ENCODE results near the gene GLUD2.
"Not testable (repeated sequence)": the region's sequence is repeated elsewhere in the genome, so short reads cannot be mapped to it uniquely, and the experiment has no call there.

GLUD2 gene

GRCh38 chrX:121047441-121048419 lies at the start of gene GLUD2:
Gene GLUD2, plus strand, starts transcription at chrX:121047610. Its CDS starts 75 bp downstream, at chrX:121047685.
- in situ Hi-C loops (cut with MboI; ENCODE audit: low sequenced_read_pairs): not testable (repeated sequence)

- in situ Hi-C loops (cut with MboI; ENCODE audit: low sequenced_read_pairs): no loop called here
Observed at GRCh38 chrX:120999413-120999812, 48.0 kb upstream of the GLUD2 start.

- in situ Hi-C loops (cut with MboI; ENCODE audit: low sequenced_read_pairs): no loop called here
Observed at GRCh38 chrX:121000589-121000988, 46.8 kb upstream of the GLUD2 start.

- in situ Hi-C loops (cut with MboI; ENCODE audit: low sequenced_read_pairs): no loop called here
Observed at GRCh38 chrX:121008920-121009319, 38.5 kb upstream of the GLUD2 start.

- in situ Hi-C loops (cut with MboI; ENCODE audit: low sequenced_read_pairs): no loop called here
Observed at GRCh38 chrX:121009764-121010163, 37.6 kb upstream of the GLUD2 start.

- in situ Hi-C loops (cut with MboI; ENCODE audit: low sequenced_read_pairs): no loop called here
Observed at GRCh38 chrX:121010218-121010617, 37.2 kb upstream of the GLUD2 start.

- in situ Hi-C loops (cut with MboI; ENCODE audit: low sequenced_read_pairs): no loop called here
Observed at GRCh38 chrX:121011254-121011653, 36.2 kb upstream of the GLUD2 start.

GRCh38 chrX:121013897-121014455 lies 33.4 kb upstream of the GLUD2 start:
- in situ Hi-C loops (cut with MboI; ENCODE audit: low sequenced_read_pairs): no loop called here

- in situ Hi-C loops (cut with MboI; ENCODE audit: low sequenced_read_pairs): no loop called here
Observed at GRCh38 chrX:121014826-121015225, 32.6 kb upstream of the GLUD2 start.

- in situ Hi-C loops (cut with MboI; ENCODE audit: low sequenced_read_pairs): no loop called here
Observed at GRCh38 chrX:121028419-121028818, 19.0 kb upstream of the GLUD2 start.

GRCh38 chrX:121030083-121030482 lies 17.3 kb upstream of the GLUD2 start:
- in situ Hi-C loops (cut with MboI; ENCODE audit: low sequenced_read_pairs): no loop called here

- in situ Hi-C loops (cut with MboI; ENCODE audit: low sequenced_read_pairs): no loop called here
Observed at GRCh38 chrX:121032531-121032930, 14.9 kb upstream of the GLUD2 start.

GRCh38 chrX:121036137-121036536 lies 11.3 kb upstream of the GLUD2 start:
- in situ Hi-C loops (cut with MboI; ENCODE audit: low sequenced_read_pairs): no loop called here

- in situ Hi-C loops (cut with MboI; ENCODE audit: low sequenced_read_pairs): no loop called here
Observed at GRCh38 chrX:121036951-121037350, 10.5 kb upstream of the GLUD2 start.

GRCh38 chrX:121050781-121051180 lies 3.4 kb downstream of the GLUD2 start:
- in situ Hi-C loops (cut with MboI; ENCODE audit: low sequenced_read_pairs): no loop called here

- in situ Hi-C loops (cut with MboI; ENCODE audit: low sequenced_read_pairs): no loop called here
Observed at GRCh38 chrX:121052122-121052521, 4.7 kb downstream of the GLUD2 start.

GRCh38 chrX:121062289-121062688 lies 14.9 kb downstream of the GLUD2 start:
- in situ Hi-C loops (cut with MboI; ENCODE audit: low sequenced_read_pairs): no loop called here

GRCh38 chrX:121064579-121064978 lies 17.2 kb downstream of the GLUD2 start:
- in situ Hi-C loops (cut with MboI; ENCODE audit: low sequenced_read_pairs): no loop called here

GRCh38 chrX:121084247-121084646 lies 36.8 kb downstream of the GLUD2 start:
- in situ Hi-C loops (cut with MboI; ENCODE audit: low sequenced_read_pairs): not testable (repeated sequence)

- in situ Hi-C loops (cut with MboI; ENCODE audit: low sequenced_read_pairs): no loop called here
Observed at GRCh38 chrX:121084903-121085611, 37.6 kb downstream of the GLUD2 start.

- in situ Hi-C loops (cut with MboI; ENCODE audit: low sequenced_read_pairs): no loop called here
Observed at GRCh38 chrX:121085612-121086010, 38.2 kb downstream of the GLUD2 start.

- in situ Hi-C loops (cut with MboI; ENCODE audit: low sequenced_read_pairs): no loop called here
Observed at GRCh38 chrX:121093011-121093410, 45.6 kb downstream of the GLUD2 start.

Data from HL-60/S4 treated with retinoic acid at 250 ng/mL for 4 days and 3 days (cell line).